GM19328 (cell line): ENCODE results near the gene MAU2.

Experiments used
- ATAC-seq: cut with Tn5 transposase; IDR thresholded peaks from one replicate; pipeline ENCODE4 v1.9.1; 2021; ENCODE audit warnings: mild to moderate bottlenecking, moderate library complexity; ENCODE audit not compliant: unreplicated experiment

MAU2 gene

GRCh38 chr19:19406878-19407632 is 86.4 kb downstream of the MAU2 start:
- ATAC-seq = no peak

DNA sequence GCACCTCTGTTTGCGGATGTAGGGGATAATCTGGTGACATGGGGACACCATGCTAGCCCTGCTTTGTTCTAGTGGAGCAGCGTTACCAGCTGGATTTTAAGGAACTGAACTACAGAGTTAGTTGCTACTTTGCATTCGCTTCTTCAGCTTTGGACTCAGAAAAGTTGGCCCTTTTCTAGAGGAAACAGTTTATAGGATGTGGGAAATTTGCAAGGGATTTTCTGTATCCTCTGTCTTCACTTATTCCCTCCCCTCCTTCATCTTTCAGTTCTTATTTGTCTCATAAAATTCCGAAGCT is 87.0 kb downstream of the MAU2 start:
- ATAC-seq = no peak
